ENCODE results near the gene SUN2.

- TF ChIP-seq ZNF223 (tag by site-specific recombination; IDR thresholded peaks at IDR 0.05) = no peak
- TF ChIP-seq, protein P1, sequence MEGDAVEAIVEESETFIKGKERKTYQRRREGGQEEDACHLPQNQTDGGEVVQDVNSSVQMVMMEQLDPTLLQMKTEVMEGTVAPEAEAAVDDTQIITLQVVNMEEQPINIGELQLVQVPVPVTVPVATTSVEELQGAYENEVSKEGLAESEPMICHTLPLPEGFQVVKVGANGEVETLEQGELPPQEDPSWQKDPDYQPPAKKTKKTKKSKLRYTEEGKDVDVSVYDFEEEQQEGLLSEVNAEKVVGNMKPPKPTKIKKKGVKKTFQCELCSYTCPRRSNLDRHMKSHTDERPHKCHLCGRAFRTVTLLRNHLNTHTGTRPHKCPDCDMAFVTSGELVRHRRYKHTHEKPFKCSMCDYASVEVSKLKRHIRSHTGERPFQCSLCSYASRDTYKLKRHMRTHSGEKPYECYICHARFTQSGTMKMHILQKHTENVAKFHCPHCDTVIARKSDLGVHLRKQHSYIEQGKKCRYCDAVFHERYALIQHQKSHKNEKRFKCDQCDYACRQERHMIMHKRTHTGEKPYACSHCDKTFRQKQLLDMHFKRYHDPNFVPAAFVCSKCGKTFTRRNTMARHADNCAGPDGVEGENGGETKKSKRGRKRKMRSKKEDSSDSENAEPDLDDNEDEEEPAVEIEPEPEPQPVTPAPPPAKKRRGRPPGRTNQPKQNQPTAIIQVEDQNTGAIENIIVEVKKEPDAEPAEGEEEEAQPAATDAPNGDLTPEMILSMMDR (tag by site-specific recombination; IDR thresholded peaks at IDR 0.05) = peak; percentile 78
- TF ChIP-seq REST (tag by site-specific recombination; IDR thresholded peaks at IDR 0.05) = no peak
- TF ChIP-seq, protein P2, sequence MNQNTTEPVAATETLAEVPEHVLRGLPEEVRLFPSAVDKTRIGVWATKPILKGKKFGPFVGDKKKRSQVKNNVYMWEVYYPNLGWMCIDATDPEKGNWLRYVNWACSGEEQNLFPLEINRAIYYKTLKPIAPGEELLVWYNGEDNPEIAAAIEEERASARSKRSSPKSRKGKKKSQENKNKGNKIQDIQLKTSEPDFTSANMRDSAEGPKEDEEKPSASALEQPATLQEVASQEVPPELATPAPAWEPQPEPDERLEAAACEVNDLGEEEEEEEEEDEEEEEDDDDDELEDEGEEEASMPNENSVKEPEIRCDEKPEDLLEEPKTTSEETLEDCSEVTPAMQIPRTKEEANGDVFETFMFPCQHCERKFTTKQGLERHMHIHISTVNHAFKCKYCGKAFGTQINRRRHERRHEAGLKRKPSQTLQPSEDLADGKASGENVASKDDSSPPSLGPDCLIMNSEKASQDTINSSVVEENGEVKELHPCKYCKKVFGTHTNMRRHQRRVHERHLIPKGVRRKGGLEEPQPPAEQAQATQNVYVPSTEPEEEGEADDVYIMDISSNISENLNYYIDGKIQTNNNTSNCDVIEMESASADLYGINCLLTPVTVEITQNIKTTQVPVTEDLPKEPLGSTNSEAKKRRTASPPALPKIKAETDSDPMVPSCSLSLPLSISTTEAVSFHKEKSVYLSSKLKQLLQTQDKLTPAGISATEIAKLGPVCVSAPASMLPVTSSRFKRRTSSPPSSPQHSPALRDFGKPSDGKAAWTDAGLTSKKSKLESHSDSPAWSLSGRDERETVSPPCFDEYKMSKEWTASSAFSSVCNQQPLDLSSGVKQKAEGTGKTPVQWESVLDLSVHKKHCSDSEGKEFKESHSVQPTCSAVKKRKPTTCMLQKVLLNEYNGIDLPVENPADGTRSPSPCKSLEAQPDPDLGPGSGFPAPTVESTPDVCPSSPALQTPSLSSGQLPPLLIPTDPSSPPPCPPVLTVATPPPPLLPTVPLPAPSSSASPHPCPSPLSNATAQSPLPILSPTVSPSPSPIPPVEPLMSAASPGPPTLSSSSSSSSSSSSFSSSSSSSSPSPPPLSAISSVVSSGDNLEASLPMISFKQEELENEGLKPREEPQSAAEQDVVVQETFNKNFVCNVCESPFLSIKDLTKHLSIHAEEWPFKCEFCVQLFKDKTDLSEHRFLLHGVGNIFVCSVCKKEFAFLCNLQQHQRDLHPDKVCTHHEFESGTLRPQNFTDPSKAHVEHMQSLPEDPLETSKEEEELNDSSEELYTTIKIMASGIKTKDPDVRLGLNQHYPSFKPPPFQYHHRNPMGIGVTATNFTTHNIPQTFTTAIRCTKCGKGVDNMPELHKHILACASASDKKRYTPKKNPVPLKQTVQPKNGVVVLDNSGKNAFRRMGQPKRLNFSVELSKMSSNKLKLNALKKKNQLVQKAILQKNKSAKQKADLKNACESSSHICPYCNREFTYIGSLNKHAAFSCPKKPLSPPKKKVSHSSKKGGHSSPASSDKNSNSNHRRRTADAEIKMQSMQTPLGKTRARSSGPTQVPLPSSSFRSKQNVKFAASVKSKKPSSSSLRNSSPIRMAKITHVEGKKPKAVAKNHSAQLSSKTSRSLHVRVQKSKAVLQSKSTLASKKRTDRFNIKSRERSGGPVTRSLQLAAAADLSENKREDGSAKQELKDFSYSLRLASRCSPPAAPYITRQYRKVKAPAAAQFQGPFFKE (tag by site-specific recombination; IDR thresholded peaks at IDR 0.05; ENCODE audit: borderline replicate concordance) = no peak
- no peak for TF ChIP-seq OVOL3 (tag by site-specific recombination; IDR thresholded peaks at IDR 0.05)
- TF ChIP-seq ZNF324 (tag by site-specific recombination; IDR thresholded peaks at IDR 0.05) = 0 out of 2 replicates have a peak, but pooled peaks have one; percentile 43
- TF ChIP-seq, protein P3, sequence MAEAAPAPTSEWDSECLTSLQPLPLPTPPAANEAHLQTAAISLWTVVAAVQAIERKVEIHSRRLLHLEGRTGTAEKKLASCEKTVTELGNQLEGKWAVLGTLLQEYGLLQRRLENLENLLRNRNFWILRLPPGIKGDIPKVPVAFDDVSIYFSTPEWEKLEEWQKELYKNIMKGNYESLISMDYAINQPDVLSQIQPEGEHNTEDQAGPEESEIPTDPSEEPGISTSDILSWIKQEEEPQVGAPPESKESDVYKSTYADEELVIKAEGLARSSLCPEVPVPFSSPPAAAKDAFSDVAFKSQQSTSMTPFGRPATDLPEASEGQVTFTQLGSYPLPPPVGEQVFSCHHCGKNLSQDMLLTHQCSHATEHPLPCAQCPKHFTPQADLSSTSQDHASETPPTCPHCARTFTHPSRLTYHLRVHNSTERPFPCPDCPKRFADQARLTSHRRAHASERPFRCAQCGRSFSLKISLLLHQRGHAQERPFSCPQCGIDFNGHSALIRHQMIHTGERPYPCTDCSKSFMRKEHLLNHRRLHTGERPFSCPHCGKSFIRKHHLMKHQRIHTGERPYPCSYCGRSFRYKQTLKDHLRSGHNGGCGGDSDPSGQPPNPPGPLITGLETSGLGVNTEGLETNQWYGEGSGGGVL (tag by site-specific recombination; IDR thresholded peaks at IDR 0.05) = no peak
- TF ChIP-seq ZNF10 (tag by site-specific recombination; IDR thresholded peaks at IDR 0.05) = no peak
- no peak for TF ChIP-seq ZNF701 (tag by site-specific recombination; IDR thresholded peaks at IDR 0.05)
Measured at GRCh38 chr22:38705235-38706100, 50.3 kb downstream of the SUN2 start, which contains the start of gene GTPBP1.

All from HEK293 (cell line).